ENCODE data around the gene ASIC3. TPM values are rescaled to one million over a fixed set of nuclear protein-coding genes. Genes with fewer than 3 reads are reported as not detected.

ASIC3 gene
- total and polyA plus RNA-seq, 3 donors from 2014 or later = 20.8 to 37.9 (median 27.5) TPM

GRCh38 chr7:151101621-151102396, 53.5 kb downstream of the ASIC3 start:
- Histone ChIP-seq H3K4me1 (no peaks in the 10 kb centered on the region), H3K27ac (no peak overlapping the region), H3K4me3 (no peak overlapping the region), H3K27me3 (no peaks in the 10 kb centered on the region), H3K36me3 (ENCODE audit: low read depth, missing control alignments) (no peaks in the 10 kb centered on the region), H3K9me3 (no peaks in the 10 kb centered on the region)
- TF ChIP-seq POLR2A (IDR thresholded peaks at IDR 0.05) (no peak), CTCF (IDR thresholded peaks at IDR 0.05) (no peak)
- no peak for DNase-seq
- intact Hi-C loops (cut with DNase I; ENCODE audit: low total_unique reads) = no loop called here
- WGBS, 2 donors = 80 to 83% methylated on average over 21 to 24 of the region's 24 CpGs

Other genes starting within 250 kb of the ASIC3 start
- gene TMEM176B, start 248.2 kb upstream of the ASIC3 start, total RNA-seq = 1 to 10 TPM; 3.9 to 6.6 TPM
- 69.3 TPM for gene TMEM176B, start 248.2 kb upstream of the ASIC3 start, polyA plus RNA-seq (ENCODE audit: insufficient read depth, low read depth, low replicate concordance)
- 1 to 10 TPM; 1.6 to 4.2 TPM for gene TMEM176A, start 247.8 kb upstream of the ASIC3 start, total RNA-seq
- gene TMEM176A, start 247.8 kb upstream of the ASIC3 start, polyA plus RNA-seq (ENCODE audit: insufficient read depth, low read depth, low replicate concordance) = 34.7 TPM
- 1 to 10 TPM; 2.8 to 4.5 TPM for gene AOC1, start 196.0 kb upstream of the ASIC3 start, total RNA-seq
- 6.2 TPM for gene AOC1, start 196.0 kb upstream of the ASIC3 start, polyA plus RNA-seq (ENCODE audit: insufficient read depth, low read depth, low replicate concordance)
- gene KCNH2, start 70.2 kb upstream of the ASIC3 start, total RNA-seq = 100 to 1,000 TPM; 230 to 247 TPM
- gene KCNH2, start 70.2 kb upstream of the ASIC3 start, polyA plus RNA-seq (ENCODE audit: insufficient read depth, low read depth, low replicate concordance) = 82.5 TPM
- 10 to 100 TPM; 25.0 to 36.6 TPM for gene NOS3, start 57.5 kb upstream of the ASIC3 start, total RNA-seq
- 19.5 TPM for gene NOS3, start 57.5 kb upstream of the ASIC3 start, polyA plus RNA-seq (ENCODE audit: insufficient read depth, low read depth, low replicate concordance)
- gene ATG9B, start 24.0 kb upstream of the ASIC3 start, total RNA-seq = 10 to 100 TPM; 14.9 to 29.7 TPM
- 24.8 TPM for gene ATG9B, start 24.0 kb upstream of the ASIC3 start, polyA plus RNA-seq (ENCODE audit: insufficient read depth, low read depth, low replicate concordance)
- 10 to 100 TPM; 59.6 to 76.8 TPM for gene ABCB8, start 20.1 kb upstream of the ASIC3 start, total RNA-seq
- 34.9 TPM for gene ABCB8, start 20.1 kb upstream of the ASIC3 start, polyA plus RNA-seq (ENCODE audit: insufficient read depth, low read depth, low replicate concordance)
- 10 to 100 TPM; 10.5 to 15.4 TPM for gene CDK5, start 9.4 kb downstream of the ASIC3 start, total RNA-seq
- gene CDK5, start 9.4 kb downstream of the ASIC3 start, polyA plus RNA-seq (ENCODE audit: insufficient read depth, low read depth, low replicate concordance) = 7.1 TPM
- gene SLC4A2, start 11.1 kb downstream of the ASIC3 start, total RNA-seq = 100 to 1,000 TPM; 147 to 153 TPM
- 68.9 TPM for gene SLC4A2, start 11.1 kb downstream of the ASIC3 start, polyA plus RNA-seq (ENCODE audit: insufficient read depth, low read depth, low replicate concordance)
- gene FASTK, start 32.3 kb downstream of the ASIC3 start, total RNA-seq = 100 to 1,000 TPM; 114 to 124 TPM
- 60.3 TPM for gene FASTK, start 32.3 kb downstream of the ASIC3 start, polyA plus RNA-seq (ENCODE audit: insufficient read depth, low read depth, low replicate concordance)
- 10 to 100 TPM; 63.2 to 68.7 TPM for gene TMUB1, start 35.0 kb downstream of the ASIC3 start, total RNA-seq
- 30.8 TPM for gene TMUB1, start 35.0 kb downstream of the ASIC3 start, polyA plus RNA-seq (ENCODE audit: insufficient read depth, low read depth, low replicate concordance)
- gene AGAP3, start 37.9 kb downstream of the ASIC3 start, total RNA-seq = 10 to 100 TPM; 65.6 to 90.5 TPM
- 44.1 TPM for gene AGAP3, start 37.9 kb downstream of the ASIC3 start, polyA plus RNA-seq (ENCODE audit: insufficient read depth, low read depth, low replicate concordance)
- 10 to 100 TPM in 1 of 2 donors, 1 to 10 TPM in 1; 2.9 to 15.6 TPM for gene GBX1, start 119.2 kb downstream of the ASIC3 start, total RNA-seq
- 7.2 TPM for gene GBX1, start 119.2 kb downstream of the ASIC3 start, polyA plus RNA-seq (ENCODE audit: insufficient read depth, low read depth, low replicate concordance)
- gene ASB10, start 138.7 kb downstream of the ASIC3 start, total RNA-seq = under 1 TPM in 1 of 2 donors, not detected in 1; 0.39 TPM
- gene ASB10, start 138.7 kb downstream of the ASIC3 start, polyA plus RNA-seq (ENCODE audit: insufficient read depth, low read depth, low replicate concordance) = 0.18 TPM
- not detected for gene H2BK1, start 162.0 kb downstream of the ASIC3 start, total RNA-seq
- gene H2BK1, start 162.0 kb downstream of the ASIC3 start, polyA plus RNA-seq (ENCODE audit: insufficient read depth, low read depth, low replicate concordance) = not detected
- gene ABCF2, start 178.7 kb downstream of the ASIC3 start, total RNA-seq = 10 to 100 TPM; 44.4 to 49.4 TPM
- 54.3 TPM for gene ABCF2, start 178.7 kb downstream of the ASIC3 start, polyA plus RNA-seq (ENCODE audit: insufficient read depth, low read depth, low replicate concordance)
- gene CHPF2, start 184.0 kb downstream of the ASIC3 start, total RNA-seq = 10 to 100 TPM; 66.5 to 70.5 TPM
- gene CHPF2, start 184.0 kb downstream of the ASIC3 start, polyA plus RNA-seq (ENCODE audit: insufficient read depth, low read depth, low replicate concordance) = 22.6 TPM
- gene SMARCD3, start 200.2 kb downstream of the ASIC3 start, total RNA-seq = 100 to 1,000 TPM in 1 of 2 donors, 10 to 100 TPM in 1; 94.0 to 122 TPM
- 55.1 TPM for gene SMARCD3, start 200.2 kb downstream of the ASIC3 start, polyA plus RNA-seq (ENCODE audit: insufficient read depth, low read depth, low replicate concordance)